ENCODE data around the gene UTP20. TPM values are rescaled to one million over a fixed set of nuclear protein-coding genes. Genes with fewer than 3 reads are reported as not detected.

UTP20 gene
- total RNA-seq, 1 experiment from 2014 or later = 23.7 TPM

DNA sequence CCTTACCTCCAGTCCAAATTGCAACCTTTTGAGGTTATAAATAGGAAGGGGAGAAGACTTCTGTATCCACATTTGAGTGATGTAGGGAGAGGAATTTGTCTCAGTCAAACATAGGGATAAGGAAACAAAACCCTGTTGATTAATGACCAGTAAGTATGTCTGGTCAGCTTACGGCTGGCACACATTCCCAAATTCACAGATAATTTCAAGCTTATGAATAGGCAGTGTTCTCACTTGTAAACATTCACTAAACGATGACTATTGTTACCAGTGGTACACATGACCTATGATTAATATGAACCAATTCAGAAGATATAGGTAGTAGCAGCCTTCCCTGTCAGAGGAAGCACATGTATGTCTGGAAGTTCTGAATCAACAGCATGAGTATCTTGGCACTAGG, 36.8 kb upstream of the UTP20 start:
- Histone ChIP-seq H3K4me3 (ENCODE audit: low read depth, low read length) (no peak overlapping the region), H3K36me3 (ENCODE audit: control insufficient read depth, insufficient read depth, low read length) (no peaks in the 10 kb centered on the region), H3K27me3 (replicated peaks; ENCODE audit: control insufficient read depth, insufficient read depth, low read length) (no peaks in the 10 kb centered on the region), H3K9me3 (no peaks in the 10 kb centered on the region), H3K4me1 (no peaks in the 10 kb centered on the region)
- TF ChIP-seq, protein P1, sequence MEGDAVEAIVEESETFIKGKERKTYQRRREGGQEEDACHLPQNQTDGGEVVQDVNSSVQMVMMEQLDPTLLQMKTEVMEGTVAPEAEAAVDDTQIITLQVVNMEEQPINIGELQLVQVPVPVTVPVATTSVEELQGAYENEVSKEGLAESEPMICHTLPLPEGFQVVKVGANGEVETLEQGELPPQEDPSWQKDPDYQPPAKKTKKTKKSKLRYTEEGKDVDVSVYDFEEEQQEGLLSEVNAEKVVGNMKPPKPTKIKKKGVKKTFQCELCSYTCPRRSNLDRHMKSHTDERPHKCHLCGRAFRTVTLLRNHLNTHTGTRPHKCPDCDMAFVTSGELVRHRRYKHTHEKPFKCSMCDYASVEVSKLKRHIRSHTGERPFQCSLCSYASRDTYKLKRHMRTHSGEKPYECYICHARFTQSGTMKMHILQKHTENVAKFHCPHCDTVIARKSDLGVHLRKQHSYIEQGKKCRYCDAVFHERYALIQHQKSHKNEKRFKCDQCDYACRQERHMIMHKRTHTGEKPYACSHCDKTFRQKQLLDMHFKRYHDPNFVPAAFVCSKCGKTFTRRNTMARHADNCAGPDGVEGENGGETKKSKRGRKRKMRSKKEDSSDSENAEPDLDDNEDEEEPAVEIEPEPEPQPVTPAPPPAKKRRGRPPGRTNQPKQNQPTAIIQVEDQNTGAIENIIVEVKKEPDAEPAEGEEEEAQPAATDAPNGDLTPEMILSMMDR (IDR thresholded peaks at IDR 0.05; ENCODE audit: insufficient read depth in 1 of 2, low read depth in 1 of 2, low read length in 1 of 2, severe bottlenecking in 1 of 2, unreplicated experiment in 1 of 2) = no peak
- H3K4me3 Mint-ChIP-seq (ENCODE audit: unreplicated experiment) = no peak overlapping the region
- intact Hi-C loops (cut with micrococcal nuclease; ENCODE audit: unreplicated experiment) = no loop called here
- H3K27ac Mint-ChIP-seq (ENCODE audit: unreplicated experiment) = no peak overlapping the region
- ChIA-PET CTCF (no interaction called here), POLR2A (no interaction called here)
- H3K4me1 Mint-ChIP-seq (ENCODE audit: low read depth, unreplicated experiment) = no peaks in the 10 kb centered on the region
- no TSS peak for BruUV-seq (replicated peaks)
- H3K27me3 Mint-ChIP-seq (ENCODE audit: insufficient read depth, unreplicated experiment) = no peaks in the 10 kb centered on the region
- no peak for DNase-seq
- H3K9me3 Mint-ChIP-seq (ENCODE audit: unreplicated experiment) = no peaks in the 10 kb centered on the region
- no peaks in the 10 kb centered on the region for H3K36me3 Mint-ChIP-seq (ENCODE audit: insufficient read depth, unreplicated experiment)

DNA sequence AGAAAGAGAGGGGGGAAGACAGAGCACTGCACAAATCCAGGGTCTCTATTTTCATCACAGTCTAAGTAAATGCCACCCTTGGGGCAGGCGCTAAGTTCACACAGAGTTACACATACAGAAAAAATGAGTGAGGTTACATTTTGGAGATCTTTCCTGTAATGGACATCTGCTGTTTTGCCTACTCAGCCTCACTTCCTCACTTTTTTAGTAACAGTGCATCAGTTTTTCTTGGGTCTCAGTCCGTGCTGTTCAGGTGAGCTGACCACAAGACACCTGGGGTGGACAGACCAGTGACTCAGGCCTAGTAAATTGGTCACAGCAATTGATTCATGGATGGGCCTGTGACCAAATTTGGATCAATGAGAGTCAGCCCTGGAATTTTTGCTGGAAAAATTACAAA, 36.3 kb upstream of the UTP20 start:
- no peak overlapping the region for H3K4me3 ChIP-seq (ENCODE audit: low read depth, low read length)
- Mint-ChIP-seq H3K36me3 (ENCODE audit: insufficient read depth, unreplicated experiment) (no peaks in the 10 kb centered on the region), H3K27me3 (ENCODE audit: insufficient read depth, unreplicated experiment) (no peaks in the 10 kb centered on the region), H3K4me3 (ENCODE audit: unreplicated experiment) (no peak overlapping the region), H3K4me1 (ENCODE audit: low read depth, unreplicated experiment) (no peaks in the 10 kb centered on the region), H3K27ac (ENCODE audit: unreplicated experiment) (no peak overlapping the region), H3K9me3 (ENCODE audit: unreplicated experiment) (no peaks in the 10 kb centered on the region)
- no peaks in the 10 kb centered on the region for H3K36me3 ChIP-seq (ENCODE audit: control insufficient read depth, insufficient read depth, low read length)
- intact Hi-C loops (cut with micrococcal nuclease; ENCODE audit: unreplicated experiment) = no loop called here
- TF ChIP-seq, protein P1 (IDR thresholded peaks at IDR 0.05; ENCODE audit: insufficient read depth in 1 of 2, low read depth in 1 of 2, low read length in 1 of 2, severe bottlenecking in 1 of 2, unreplicated experiment in 1 of 2) = no peak
- CTCF ChIA-PET = no interaction called here
- no TSS peak for BruUV-seq (replicated peaks)
- no peaks in the 10 kb centered on the region for H3K27me3 ChIP-seq (replicated peaks; ENCODE audit: control insufficient read depth, insufficient read depth, low read length)
- POLR2A ChIA-PET = no interaction called here
- DNase-seq = no peak
- H3K9me3 ChIP-seq = no peaks in the 10 kb centered on the region
- H3K4me1 ChIP-seq = no peaks in the 10 kb centered on the region

DNA sequence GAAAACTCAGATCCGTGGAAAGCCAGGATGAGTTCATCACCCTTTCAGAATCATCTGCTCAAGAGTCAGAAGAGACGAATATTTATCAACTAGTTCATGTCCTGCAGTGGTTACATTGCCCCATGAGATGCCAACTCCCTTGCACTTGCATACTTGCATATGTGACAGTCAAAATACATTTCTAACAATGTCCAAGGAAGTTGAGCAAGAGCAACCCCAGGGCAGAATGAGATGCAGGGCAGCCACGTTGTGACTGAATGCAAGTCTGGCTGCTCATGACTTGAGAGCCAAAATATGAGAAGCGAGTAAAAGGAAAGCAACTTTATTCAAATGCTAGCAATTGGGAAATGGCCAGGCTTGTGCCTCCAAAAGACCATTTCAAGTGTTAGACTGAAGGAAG, 23.6 kb upstream of the UTP20 start:
- no peak overlapping the region for H3K27ac Mint-ChIP-seq (ENCODE audit: unreplicated experiment)
- BruUV-seq (replicated peaks) = no TSS peak
- no peaks in the 10 kb centered on the region for H3K27me3 ChIP-seq (replicated peaks; ENCODE audit: control insufficient read depth, insufficient read depth, low read length)
- TF ChIP-seq, protein P1 (IDR thresholded peaks at IDR 0.05; ENCODE audit: insufficient read depth in 1 of 2, low read depth in 1 of 2, low read length in 1 of 2, severe bottlenecking in 1 of 2, unreplicated experiment in 1 of 2) = no peak
- no peaks in the 10 kb centered on the region for H3K4me1 Mint-ChIP-seq (ENCODE audit: low read depth, unreplicated experiment)
- intact Hi-C loops (cut with micrococcal nuclease; ENCODE audit: unreplicated experiment) = no loop called here
- no peak overlapping the region for H3K4me3 ChIP-seq (ENCODE audit: low read depth, low read length)
- H3K36me3 Mint-ChIP-seq (ENCODE audit: insufficient read depth, unreplicated experiment) = no peaks in the 10 kb centered on the region
- no peaks in the 10 kb centered on the region for H3K9me3 ChIP-seq
- peaks cover 13% of the 10 kb centered on the region for H3K9me3 Mint-ChIP-seq (ENCODE audit: unreplicated experiment)
- no peaks in the 10 kb centered on the region for H3K36me3 ChIP-seq (ENCODE audit: control insufficient read depth, insufficient read depth, low read length)
- no peaks in the 10 kb centered on the region for H3K4me1 ChIP-seq
- POLR2A ChIA-PET = no interaction called here
- peaks cover 7% of the 10 kb centered on the region for H3K27me3 Mint-ChIP-seq (ENCODE audit: insufficient read depth, unreplicated experiment)
- no peak overlapping the region for H3K4me3 Mint-ChIP-seq (ENCODE audit: unreplicated experiment)
- no peak for DNase-seq
- CTCF ChIA-PET = no interaction called here
